Measurements from ENCODE around the gene KLHDC3.

- TF ChIP-seq EZH2 (IDR thresholded peaks at IDR 0.05; ENCODE audit: low read depth, unreplicated experiment) (no peak), EZH2phosphoT487 (IDR thresholded peaks at IDR 0.05; ENCODE audit: unreplicated experiment) (no peak)
Measured at GRCh38 chr6:43034190-43034525, 20.1 kb downstream of the KLHDC3 start.
